Stimulated activated CD8-positive, alpha-beta memory T cell treated with anti-CD3 and anti-CD28 coated beads, Interleukin-12 subunit alpha, Interleukin-12 subunit beta, amount 100 ng/mL, for 24 hours (primary cell): ENCODE results near the gene KRT36.

Source experiments
- DNase-seq: peaks from one replicate; pipeline ENCODE4 v3.0.0-alpha.2; 2020; ENCODE audit errors: extremely low read depth

Gene KRT36

DNA sequence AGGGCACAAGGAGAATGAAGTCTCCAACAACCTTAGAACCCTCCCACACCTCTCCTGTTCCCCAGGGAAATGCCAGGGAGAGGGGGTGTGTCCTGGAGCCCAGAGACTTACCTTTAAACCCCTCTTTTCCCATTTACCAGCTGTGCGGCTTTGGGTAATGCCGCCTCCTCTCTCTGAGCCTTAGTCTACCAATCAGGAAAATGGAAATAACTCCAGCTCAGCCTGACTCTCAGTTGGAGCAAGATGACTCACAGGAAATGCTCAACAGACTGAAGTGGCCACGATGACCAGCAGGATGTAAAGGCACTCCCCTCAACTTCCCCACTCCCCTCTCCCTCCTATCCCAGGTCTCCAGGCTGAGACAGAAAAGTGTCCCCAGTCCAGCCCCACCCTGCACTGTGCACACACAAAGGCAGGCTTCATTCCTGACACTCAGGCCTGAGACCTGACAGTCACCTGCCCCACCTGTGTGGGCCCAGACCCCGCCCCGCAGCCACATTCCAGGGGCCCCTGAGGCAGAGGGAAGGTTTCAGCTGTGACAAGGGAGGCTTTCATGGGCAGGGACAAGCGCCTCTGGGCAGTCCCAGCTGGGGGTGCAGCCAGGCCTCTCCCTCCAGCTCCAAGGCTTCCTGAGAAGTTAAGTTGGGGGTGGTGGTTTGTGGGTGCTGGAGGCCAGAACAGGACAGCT lies 32.0 kb upstream of the KRT36 start:
- DNase-seq: no peak

DNA sequence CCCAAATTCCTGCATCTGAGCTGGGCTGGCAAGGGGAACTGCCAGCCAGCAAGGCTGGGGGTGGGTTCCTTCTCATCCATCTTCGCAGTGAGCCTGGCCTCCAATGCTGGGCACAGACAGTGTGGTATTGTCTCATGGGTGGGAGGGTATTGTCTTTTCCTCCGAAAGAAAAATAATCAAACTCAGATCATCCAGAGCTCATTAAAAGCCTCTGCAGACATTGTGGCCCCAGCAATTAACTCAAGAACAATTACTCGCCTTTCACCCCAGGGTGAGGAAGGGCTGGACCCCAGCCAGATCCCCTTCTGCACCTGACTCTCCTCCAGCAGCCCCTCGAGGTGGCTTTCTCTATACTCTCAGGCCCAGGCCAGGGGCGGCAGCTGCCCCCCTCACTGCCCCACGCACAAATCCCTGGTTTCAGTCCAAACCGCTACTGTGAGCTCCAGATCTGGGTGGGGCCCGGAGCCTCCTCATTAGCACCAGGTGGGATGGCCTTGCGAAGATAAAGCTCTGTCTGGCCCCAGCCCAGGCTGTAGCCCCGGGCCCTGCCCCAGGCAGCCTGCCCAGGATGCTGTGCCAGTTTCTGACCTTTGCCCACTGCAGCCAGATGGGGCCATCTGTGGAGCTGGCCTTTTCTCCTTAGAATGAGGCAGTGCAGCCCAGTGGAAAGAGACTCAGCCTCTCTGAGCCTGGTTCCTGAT lies 31.3 kb upstream of the KRT36 start:
- no peak for DNase-seq

DNA sequence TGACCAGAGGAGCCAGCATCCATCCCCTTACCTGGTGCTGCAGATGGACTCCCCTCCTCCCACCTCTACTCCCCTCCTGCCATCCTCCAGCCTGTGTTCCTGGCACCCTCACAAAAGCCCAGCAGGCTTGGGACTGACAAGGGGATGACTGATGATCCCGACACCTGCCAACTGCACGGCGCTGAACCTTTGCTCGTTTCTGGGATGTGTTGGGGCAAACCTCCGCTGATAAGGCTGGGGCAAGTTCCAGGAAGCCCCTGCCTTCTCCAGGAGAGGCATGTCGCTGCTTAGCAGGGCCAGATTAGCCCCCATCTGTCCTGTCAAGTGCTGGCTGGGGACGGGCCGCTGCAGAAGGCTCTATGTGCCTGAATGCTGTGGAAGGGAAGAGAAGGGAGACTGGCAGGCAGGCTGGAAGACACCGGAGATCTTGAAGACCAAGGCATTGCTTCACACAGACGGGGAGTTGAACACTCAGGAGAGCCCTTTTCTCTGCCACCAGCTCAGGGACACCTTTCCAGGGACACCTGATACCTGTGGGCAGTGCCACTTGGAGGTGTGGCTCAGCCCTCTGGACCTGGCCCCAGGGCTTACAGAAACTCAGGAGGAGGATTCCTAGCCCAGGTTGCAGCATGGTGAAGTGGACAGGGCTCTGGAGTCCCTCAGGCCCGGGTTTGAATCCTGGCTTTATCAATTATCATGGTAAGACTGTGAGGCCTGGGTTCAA lies 30.0 kb upstream of the KRT36 start:
- no peak for DNase-seq

DNA sequence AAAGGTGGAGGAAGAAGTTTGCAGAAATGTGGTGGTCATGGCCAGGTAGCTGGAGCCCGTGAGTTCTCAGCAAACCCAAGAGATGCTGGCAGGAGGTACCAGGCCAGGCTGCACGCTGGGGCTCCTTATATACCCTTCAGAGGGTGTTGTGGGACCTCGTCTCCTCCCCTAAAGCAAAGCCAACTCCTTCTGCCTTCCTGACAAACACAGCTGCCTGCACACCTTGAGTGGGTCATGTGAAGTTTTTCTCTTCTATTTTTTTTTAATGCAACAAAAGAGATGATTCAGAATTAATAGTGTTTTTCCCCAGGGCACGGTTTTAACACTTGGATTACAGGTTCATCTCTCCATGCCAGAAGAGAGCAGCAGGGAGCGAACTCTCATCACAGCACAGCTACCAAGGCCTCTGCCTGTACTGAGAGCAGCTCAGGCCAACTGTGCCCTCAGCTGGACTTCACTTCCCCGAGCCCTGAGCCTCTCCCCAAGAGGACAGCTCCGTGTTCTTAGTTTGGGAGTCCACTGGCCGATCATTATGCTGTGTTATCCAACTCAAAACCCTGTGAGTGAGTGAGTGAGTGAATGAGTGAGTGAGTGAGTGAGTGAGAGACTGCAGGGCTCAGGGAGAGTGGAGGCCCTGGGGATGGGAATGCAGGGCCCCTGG lies 29.2 kb upstream of the KRT36 start, which contains the start of gene KRT15:
TSS of gene KRT15 (minus strand) at position 102 of the 661 bp plus-strand sequence. CDS start at position 39, 63 bp downstream.
- DNase-seq: no peak

DNA sequence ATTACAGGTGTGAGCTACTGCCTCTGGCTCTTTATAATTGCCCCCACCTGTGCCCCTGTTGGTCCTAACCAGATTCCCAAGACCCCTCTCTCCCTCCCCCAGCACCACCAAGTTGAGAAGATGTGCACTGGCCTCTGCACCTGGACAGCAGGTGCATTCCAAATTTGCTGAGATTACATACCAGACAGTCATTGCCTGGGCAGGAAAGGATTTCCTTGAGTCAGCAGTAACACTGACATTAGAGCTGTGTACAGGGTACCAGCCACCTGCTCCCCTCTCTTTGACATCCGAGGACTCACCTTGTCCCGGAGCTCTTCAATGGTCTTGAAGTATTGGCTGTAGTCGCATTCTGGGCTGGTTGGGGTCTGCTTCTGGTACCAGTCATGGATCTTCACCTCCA lies 28.3 kb upstream of the KRT36 start:
- DNase-seq: no peak

DNA sequence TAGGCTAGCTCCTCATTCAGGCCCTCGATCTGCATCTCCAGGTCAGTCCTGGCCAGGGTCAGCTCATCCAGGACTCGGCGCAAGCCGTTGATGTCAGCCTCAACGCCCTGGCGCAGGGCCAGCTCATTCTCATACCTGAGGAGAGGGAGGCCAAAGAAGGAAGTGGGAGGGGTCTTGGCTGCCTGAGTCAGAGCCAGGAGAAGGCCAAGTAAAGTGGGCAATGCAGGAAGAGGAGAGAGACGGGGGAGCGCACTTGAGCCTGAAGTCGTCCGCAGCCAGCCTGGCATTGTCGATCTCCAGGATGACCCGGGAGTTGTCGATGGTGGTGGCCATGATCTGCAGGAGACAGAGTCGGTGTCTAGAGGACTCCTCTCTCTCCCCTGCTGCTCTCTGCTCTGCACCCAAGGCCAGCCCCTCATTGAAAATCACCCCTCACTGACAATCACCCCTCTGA lies 27.1 kb upstream of the KRT36 start:
- no peak for DNase-seq

DNA sequence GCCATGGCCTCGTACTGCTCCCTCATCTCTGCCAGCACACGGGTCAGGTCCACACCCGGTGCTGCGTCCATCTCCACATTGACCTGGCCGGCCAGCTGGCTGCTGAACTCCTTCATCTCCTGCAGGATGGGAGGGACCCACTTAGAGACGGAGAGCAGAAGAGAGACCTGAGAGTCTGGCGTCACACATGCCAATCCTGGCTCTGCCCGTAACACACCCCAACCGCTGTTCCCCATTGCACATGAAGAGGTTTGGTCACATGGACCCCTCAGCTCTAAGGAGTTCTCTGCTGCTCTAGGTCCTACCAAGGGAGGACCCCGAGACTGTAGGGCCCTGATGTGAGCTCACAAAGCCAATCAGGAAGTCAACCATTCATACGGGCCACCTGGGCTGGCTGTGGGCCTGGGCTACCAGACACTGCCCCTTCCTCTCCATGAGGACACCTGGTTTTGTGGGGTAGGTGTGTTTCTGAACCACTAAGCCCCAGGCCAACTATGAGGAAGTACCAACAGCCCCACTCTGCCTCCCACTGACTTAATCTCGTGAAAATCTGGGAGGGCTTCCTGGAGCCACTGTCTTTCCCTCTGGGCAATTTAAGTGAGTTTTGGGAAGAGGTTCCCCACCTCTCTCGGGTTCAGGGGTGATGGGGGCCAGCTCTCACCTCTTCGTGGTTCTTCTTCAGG lies 26.6 kb upstream of the KRT36 start:
- DNase-seq: no peak

DNA sequence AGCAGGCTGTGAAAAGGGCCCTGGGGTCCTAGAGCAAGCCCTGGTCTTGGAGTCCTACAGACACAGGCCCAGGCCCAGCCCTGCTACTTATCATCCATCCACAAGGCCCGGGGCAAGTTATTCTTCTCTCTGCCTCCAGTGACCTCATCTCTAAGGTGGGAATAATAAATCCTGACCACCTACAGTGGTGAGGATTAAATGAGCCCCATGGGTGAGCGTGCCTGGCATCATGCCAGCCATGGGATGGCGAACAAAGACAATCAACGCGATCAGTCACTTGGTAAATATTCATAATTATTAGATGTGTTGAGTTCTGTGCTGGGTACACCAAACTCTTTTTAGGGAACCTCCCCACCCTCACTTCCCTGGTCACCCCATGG lies 23.4 kb upstream of the KRT36 start:
- no peak for DNase-seq

DNA sequence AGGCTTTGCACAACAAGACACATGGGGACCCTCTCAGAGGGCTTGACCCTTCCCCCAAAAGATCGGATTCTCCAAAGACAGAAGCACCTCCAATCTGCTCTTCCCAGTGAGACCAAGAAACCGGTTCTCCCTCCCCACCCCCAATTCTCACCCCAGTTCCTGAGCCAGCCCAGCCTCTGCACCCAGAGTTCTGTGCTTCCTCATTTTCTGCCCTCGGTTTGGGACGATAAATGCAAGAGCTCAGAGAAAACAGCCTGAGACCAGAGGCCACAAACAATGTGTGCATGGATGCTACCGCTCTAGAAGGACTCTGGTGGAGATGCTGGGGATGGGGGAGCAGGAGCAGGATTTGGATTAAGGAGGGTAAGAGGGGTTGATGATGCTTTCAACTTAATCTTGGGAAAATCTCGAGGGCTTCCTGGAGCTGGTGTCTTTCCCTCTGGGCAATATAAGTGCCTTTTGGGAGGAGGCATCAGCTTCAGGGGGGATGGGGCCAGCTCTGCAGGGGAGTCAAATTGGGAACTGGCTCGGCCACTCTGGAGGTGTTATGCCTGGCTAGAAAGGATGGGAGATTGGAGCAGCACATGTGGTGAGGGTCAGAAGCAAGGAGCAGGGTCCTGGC lies 22.9 kb upstream of the KRT36 start:
- no peak for DNase-seq

DNA sequence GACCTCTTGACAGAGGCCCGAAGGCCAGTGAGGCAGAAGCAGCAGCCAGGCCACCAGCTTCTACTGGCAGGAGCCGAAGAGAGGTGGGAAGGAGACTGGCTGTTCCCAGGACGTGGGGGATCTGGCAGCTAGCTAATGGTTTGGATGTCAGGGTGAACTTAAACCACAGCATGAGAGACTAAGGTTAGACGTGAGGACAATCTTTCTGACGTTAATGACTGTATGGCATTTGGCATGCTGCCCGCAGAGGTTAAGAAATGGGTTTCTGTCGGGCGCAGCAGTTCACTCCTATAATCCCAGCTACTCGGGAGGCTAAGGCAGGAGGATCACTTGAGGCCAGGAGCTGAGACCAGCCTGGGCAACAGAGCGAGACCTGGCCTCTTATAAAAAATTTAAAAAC lies 22.0 kb upstream of the KRT36 start:
- no peak for DNase-seq

DNA sequence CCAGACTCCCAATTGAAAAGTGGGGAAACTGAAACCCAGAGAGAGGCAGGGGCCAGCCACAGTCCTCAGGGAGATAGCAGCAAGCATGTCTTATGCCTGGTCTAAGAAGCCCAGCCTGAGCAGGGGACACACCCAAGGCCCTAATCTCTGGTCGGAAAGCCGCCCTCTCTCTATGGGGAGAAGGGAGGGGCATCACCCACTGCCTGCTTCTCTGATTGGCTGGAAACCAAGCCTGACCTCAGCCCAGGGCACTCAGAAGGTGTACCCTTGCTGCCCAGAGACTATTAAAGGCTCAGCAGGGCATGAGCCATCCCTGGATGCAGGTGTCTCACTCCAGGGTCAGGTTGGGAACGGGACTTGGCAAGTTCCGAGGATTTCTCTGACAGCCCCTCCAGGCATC lies 21.4 kb upstream of the KRT36 start:
- no peak for DNase-seq

DNA sequence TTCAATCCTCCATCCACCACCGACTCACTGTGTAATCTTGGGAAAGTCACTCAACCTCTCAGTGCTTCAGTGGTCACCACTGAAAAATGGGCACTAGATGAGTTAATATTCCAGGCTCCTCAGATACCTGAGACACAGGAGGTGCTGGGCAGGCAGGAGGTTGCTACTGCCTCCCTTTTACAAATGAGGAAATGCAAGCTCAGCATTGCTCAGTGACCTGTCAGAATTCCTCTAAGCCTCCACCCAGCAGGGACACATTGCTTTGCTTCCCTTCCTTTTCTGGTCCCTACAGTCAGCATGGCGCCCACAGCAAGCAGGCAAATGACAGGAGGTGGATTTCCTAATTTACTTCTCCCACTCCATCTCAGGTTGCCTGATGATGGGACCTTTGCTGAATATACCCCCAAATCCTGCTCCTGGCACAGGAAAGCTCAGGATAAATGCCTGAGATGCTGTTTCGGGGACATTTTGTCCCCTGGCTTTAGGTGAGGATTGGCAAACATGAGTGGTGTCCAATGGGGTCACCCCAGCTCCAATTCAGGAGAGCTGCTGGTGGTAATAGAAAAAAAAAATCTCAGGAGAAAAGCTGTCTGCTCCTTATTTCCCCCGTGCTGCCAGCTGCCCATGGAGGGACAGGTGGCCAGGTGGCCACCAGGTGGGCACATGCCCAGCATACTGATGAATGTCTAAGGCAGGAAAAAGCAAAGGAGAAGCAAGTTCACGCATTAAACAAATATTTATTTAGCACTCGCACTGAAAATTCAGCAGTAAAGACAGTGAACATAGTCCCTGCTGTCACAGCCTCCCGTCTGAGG lies 20.7 kb upstream of the KRT36 start:
- no peak for DNase-seq

DNA sequence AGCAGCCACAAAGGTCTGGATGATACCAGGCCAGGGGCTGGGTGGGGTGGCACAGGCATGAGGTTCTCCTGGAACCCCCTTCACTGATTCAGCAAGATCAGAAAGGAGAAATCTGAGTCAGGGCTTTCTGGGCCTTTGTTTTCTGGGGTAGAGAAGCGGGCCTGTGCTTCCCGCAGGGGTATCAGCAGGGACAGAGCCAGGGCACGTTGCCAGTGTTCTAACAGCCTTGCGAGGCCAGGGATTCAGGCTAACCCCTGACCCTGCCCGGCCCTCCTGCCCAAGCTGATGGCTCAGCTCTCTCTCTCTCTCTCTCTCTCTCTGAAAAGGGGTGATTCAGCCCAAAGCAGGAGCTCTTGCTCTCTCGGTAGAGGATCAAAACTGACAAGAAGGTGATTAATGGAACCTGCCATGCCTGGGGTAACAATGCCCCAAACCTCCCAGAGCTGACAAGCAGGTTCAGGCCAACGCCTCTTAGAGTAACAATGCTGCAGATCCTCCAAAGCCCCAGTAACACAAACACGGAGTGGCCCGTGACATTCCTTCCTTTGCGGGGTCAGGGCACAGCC lies 17.7 kb upstream of the KRT36 start:
- DNase-seq: no peak

DNA sequence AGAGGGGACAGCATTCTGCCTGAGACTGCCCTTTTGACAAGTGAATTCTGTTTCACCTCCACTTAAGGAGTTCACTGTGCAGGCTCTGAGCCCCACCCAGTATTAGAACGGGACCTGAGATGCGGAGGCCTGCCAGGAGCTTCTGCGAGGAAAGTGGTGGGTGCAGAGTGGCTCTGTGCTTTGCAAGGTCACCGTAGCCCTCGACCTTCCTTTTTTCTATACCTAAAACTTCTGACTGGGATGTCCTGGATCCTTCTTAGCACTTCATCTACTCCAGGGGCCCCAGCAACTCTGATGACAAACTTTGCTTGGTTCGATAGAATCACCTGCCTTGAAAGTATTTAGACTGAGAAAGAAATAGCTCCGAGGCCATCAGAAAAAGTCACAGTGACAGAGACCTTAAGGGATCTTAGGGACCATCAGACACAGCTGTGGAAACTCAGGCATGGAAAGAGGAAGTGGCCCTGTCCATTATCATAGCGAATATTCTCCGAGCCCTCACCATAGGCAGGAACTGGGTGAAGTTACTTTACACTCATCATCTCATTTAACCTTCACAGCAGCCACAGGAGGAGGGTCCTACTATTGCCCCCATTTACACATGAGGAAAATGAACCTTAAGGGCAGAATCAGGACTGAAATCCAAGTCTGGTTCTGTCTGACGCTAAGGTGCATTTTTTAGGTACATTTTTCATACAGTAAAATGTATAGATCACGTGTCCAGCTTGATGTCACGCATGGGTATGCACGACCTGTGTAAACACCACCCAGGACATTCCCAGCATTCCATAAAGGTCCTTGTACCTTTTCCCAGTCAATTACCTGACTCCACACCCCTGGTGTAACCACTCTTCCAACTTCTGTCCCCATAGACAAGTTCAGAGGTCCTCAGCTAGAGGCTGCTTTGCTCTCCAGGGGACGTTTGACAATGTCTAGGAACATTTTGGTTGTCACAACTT lies 16.4 kb upstream of the KRT36 start:
- DNase-seq: no peak

DNA sequence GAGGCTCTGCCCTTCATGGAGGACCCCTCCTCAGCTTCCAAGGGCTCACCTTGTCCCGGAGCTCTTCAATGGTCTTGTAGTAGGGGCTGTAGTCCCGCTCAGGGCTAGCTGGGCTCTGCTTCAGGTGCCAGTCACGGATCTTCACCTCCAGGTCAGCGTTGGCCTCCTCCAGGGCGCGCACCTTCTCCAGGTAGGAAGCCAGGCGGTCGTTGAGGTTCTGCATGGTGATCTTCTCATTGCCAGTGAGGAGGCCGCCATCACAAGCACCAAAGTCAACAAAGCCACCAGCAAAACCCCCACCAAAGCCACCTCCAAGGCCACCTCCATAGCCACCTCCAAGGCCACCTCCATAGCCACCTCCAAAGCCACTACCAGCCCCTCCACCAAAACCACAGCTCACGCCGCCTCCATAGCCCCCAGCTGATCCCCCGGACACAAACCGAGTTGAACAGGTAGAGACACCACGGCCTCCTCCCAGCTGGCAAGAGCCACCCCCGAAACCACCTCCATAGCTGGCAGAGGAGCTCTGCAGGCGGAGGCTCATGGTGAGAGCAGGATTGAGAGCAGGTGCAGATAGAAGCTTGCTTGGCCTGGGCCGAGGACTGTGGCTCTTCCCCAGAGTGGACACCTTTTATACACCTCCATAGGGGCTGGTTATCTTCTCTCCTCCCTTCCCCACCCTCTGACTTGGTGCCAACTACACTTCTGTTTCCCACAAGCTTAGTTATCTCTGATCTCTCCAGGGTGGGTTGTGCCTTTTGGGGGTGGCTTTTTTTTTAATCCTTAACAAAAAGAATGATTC lies 15.5 kb upstream of the KRT36 start, which contains the start of gene KRT13:
TSS of gene KRT13 (minus strand) at position 606 of the 802 bp plus-strand sequence. CDS start at position 544, 62 bp downstream.
- no peak for DNase-seq

DNA sequence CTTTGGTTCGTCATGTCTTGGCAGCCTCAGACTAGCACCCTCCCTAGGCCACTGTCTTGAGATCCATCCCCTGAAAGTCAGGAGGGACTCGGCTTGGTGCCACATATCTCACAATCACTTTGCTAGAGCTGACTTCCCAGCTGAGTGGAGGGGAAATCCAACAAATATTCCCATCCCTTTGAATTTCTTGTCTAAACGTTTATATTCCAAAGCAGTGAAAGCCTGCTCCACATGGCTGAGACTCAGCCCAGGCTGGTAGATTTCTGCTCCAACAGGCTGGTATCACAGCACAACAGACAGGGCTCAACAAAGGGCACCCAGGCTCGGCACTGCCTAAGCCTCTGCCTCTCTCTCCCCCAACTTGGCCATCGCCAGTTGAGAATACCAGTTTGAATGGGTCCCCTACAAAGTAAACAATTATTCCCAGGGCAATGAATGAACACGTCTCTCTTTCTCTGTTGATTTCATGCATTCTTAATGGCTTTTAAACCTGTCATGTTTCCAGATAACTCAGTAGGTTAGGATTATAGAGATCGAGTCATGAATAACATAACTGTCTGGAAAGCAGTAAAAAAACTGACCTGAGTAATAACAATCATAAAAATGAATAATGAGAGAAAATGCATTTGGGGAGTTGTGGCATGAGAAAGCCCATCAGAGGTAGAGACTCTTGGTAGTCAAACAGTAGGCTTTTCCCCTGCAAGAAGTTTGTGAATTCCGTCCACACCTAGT lies 14.7 kb upstream of the KRT36 start:
- DNase-seq: no peak

DNA sequence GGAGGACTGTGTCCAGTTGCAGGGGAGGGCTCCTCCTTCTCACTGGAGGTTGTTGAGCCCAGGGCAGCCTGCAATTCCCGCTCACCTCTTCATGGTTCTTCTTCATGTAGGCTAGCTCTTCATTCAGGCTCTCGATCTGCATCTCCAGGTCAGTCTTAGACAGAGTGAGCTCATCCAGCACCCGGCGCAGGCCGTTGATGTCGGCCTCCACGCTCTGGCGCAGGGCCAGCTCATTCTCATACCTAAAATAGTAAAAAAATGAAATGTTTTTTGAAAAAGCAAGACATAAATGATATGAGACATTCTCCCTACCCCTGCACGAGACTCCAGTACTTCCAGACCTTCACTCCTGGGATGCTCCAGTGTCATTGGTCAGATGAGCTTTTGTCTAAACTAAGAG lies 13.5 kb upstream of the KRT36 start:
- no peak for DNase-seq
